Endometrial microvascular endothelial cells (primary cell): Measurements from ENCODE around the gene NOS1. TPM values are rescaled to one million over a fixed set of nuclear protein-coding genes. Genes with fewer than 3 reads are reported as not detected.
"Not testable (repeated sequence)": the region's sequence is repeated elsewhere in the genome, so short reads cannot be mapped to it uniquely, and the experiment has no call there.

ENCODE experiments used
- in situ Hi-C: cut with HindIII; loops from 2 replicates; pipeline ENCODE4 v1.10.0; 2017; ENCODE audit warnings: low sequenced_read_pairs, low pct_unique_long_range_greater_than_20kb; ENCODE audit errors: inconsistent ontology term
- total RNA-seq: library from RNA; depleted of rRNA; stranded (reverse); fragments of >200 nt; gene quantifications from one replicate; pipeline ENCODE4 v1.2.3, GENCODE V29; 2015; ENCODE audit errors: inconsistent ontology term

The NOS1 gene
- total RNA-seq, 1 donor from 2014 or later, result not detected

- in situ Hi-C loops, result no loop called here
Measured at GRCh38 chr12:117227000-117227653, 134.3 kb downstream of the NOS1 start.

- in situ Hi-C loops, result no loop called here
Measured at GRCh38 chr12:117226505-117226904, 134.9 kb downstream of the NOS1 start.

- in situ Hi-C loops, result no loop called here
Measured at GRCh38 chr12:117225179-117225578, 136.2 kb downstream of the NOS1 start.

DNA sequence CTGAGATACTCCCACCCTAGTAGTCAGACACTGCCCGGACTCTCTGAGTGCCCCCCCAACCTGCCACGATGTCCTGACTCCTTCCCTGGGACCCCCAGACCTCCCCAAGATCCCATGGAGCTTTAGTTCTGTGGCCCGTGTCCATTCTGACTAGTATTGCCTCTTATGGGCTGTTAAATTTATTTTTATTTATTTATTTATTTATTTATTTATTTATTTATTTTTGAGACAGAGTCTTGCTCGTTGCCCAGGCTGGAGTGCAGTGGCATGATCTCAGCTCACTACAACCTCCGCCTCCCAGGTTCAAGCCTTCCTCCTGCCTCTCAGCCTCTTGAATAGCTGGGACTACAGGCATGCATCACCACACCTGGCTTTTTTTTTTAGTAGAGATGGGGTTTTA lies 140.5 kb downstream of the NOS1 start:
- in situ Hi-C loops, result not testable (repeated sequence)

DNA sequence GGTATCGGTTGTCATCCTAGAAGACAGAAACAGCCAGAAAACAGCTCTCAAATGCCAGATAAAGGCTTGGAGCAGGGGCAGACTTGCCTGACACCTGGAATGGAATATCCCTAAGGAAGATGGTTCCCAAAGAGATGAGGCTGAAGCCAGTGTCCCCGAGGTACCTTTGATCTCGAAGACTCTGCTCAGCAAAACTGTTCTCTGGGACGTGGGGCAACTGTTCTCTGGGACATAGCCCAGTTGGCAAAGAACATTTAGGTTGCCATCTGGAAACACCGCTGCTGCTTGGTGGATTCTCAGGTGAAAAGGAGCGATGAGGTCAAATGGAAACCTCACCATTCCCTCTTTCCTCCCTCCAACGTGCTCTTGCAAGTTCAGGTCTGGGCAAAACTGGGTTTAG lies 143.3 kb downstream of the NOS1 start:
- in situ Hi-C loops, result no loop called here

DNA sequence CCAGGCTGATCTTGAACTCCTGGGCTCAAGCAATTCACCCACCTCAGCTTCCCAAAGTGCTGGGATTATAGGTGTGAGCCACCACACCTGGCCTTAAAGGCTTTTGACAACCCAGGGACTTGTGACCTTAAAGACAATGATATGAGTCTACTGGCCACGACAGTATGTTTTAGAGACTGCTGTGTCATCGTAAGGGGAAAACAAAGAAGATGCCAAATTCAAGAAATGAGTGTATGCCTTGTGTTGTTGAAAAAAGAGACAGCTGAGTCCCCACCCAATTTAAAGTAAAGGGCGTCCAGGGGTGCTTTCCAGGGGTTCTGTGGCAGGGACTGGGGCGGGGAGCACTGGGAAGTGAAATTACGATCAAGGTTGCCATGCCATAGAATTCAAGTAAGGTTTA lies 144.7 kb downstream of the NOS1 start:
- in situ Hi-C loops, result no loop called here

DNA sequence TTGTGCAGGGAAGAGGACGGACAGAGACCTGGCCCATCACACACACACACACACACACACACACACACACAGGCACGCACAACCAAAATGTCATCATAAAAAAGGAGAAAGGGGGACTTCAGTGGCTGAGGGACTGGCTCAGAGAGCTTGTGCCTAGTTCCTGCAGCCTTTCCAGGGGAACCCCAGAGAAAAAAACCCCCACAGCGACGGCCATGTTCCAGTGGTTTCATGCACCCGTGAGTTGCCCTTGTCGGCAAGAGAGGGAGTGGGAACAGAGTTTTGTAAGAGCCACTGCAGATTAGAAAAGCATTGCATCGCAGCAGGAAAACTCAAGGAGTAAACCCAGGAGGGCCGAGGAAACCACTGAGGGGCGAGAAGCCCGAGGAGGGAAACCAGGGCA lies 146.6 kb downstream of the NOS1 start:
- in situ Hi-C loops, result no loop called here

DNA sequence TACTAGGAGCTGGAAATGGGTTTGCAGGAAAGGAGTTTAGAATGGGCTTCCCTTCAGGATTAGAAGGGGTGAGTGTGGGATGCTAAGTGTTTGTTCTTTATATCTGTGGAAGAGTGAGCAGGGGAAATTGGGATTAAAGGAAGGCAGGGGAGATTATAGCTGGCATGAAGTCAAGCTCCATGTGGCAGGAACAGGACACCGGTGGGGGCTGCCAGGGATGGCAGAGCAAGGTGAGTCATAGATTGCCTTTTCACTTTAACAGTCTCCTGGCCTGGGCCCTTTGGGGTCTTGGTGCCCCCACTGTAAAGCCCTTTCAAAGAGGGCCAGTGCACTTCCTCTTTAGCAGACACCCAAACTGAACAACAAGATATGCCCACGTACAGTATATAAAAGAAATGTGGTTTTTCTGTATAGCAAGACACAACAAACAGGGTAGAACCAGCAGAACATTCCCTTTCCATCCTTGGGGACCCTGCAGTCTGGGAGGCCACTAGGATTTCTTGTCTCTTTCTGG lies 148.1 kb downstream of the NOS1 start:
- in situ Hi-C loops, result no loop called here

DNA sequence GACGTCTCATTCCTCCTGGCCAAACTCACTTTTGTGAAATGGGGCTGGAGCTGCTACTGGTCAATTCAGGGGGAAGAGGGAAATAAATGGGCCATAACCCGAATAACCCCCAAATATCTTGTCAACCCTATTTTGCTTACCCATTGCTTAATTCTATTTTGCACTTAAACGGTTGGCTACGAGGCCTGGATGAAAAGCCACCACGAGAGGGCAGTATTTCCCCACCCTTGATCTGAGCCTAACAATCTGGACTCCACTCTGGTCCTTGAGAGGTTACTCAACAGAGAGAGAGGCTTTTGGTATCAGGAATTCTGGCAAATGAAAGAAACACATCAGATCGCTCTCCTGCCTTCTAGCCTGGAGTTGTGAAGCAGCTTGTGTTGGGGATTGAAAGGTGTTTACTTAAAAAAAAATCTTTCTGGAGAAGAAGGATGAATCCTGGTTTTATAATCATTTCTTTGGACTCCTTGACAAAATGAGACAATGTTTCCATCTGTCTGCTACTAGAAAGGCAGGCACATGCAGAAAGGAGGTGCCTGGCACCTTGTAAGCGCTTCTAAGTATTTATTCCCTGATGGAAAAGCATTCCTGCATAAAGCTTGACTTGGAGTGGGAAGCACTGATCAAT lies 148.7 kb downstream of the NOS1 start:
- in situ Hi-C loops, result no loop called here

GRCh38 chr12:117210266-117210918 lies 151.0 kb downstream of the NOS1 start:
- in situ Hi-C loops, result no loop called here

- in situ Hi-C loops, result no loop called here
Measured at GRCh38 chr12:117209626-117210025, 151.8 kb downstream of the NOS1 start.

DNA sequence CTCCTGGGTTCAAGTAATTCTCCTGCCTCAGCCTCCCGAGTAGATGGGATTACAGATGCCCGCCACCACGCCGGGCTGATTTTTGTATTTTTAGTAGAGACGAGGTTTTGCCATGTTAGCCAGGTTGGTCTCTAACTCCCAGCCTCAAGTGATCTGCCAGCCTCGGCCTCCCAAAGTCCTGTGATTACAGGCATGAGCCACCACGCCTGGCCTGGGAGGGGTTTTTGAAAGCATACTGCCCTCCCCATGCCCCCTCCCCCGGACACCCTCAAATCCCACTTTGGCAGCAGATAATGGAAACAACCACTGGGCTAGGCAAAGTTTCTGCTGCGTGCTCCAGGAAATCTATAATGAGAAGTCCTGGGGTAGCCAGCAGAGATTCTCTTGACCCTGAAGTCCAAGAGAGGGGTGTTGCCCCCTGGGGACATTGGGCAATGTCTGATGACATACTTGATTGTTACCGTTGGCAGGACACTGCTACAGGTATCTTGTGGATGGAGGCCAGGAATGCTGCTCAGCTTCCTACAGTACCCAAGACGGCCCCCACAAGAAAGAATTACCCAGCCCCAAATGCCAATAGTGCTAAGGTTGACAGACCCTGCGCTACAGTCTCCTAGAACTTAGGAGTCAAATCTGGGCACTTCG lies 152.5 kb downstream of the NOS1 start:
- in situ Hi-C loops, result no loop called here

GRCh38 chr12:117208206-117208605 lies 153.2 kb downstream of the NOS1 start:
- in situ Hi-C loops, result no loop called here

DNA sequence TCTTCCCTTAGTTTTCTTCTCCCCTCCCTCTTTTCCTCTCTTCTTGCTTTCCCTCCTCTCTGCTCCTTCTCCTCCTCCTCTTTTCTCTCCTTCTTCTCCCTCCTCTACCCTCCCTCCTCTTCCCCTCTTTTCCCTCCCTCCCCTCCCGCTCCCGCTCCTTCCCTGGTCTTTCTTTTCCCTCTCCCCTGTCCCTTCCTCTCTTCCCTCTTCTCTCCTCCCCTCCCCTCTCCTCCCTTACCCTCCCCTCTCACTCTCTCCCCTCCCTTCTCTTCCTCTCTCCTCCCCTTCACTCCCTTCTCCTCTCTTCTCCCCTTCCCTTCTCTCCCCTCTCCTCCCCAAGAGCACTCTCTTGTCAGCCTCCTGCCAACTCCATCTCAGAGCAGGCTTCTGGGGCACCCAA lies 153.8 kb downstream of the NOS1 start:
- in situ Hi-C loops, result no loop called here

DNA sequence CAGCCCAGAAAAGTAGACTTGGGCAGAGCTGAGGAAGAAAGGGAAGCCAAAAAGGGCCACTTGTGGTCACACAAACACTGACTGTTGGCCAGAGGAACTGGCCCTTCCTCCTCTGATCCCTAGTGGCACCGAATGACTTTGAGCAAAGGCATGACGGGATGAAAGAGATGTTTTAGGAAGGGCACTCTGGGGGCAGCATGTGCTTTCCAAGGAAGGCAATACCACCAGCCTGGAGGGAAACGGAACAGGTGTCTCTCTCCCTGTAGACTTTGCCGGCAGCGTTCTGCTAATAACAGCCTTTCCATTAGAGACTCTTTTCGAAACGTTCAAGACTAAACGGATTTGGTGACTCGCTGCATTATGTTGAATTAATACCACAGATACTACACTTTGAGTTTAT lies 158.9 kb downstream of the NOS1 start:
- in situ Hi-C loops, result no loop called here

DNA sequence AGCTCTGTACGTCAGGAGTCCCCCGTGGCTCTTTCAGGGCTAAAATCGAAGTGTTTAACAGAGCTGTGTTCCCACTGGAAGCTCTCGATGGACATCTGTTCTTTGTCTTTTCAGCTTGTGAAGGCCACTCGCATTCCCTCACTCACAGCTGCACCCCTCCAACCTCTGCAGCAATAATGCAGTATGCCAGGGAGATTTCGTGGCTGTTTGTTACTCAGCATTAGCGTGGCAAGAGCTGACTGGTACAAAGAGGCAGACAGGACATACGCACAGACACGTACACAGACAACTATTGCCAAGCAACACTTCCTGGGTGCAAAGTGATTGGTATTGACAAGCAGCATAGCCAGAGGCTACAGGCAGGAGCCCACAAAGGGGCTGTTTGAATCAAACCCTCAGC lies 159.4 kb downstream of the NOS1 start:
- in situ Hi-C loops, result no loop called here

- in situ Hi-C loops, result not testable (repeated sequence)
Measured at GRCh38 chr12:117199956-117200744, 161.3 kb downstream of the NOS1 start.

DNA sequence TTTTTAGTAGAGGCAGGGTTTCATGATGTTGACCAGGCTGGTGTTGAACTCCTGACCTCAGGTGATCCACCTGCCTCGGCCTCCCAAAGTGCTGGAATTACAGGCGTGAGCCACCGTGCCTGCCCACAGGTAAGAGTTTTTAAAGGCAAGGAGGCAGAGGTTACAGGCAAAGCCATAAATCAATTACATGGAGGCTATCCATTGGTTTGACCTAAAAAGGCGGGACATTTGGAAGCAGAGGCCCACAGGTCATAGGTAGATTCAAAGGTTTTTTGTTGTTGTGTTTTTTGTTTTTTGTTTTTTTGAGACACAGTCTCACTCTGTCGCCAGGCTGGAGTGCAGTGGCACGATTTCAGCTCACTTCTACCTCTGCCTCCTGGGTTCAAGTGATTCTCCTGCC lies 165.1 kb downstream of the NOS1 start:
- in situ Hi-C loops, result not testable (repeated sequence)

DNA sequence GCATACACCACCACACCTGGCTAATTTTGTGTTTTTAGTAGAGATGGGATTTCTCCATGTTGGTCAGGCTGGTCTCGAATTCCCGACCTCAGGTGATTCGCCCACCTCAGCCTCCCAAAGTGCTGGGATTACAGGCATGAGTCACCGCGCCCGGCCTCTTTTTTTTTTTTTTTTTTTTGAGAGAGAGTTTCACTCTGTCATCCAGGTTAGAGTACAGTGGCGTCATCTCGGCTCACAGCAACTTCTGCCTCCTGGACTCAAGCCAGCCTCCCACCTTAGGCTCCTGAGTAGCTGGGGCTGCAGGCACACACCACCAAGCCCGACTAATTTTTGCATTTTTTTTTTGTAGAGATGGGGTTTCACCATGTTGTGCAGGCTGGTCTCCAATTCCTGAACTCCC lies 166.4 kb downstream of the NOS1 start:
- in situ Hi-C loops, result not testable (repeated sequence)
